ENCODE data around the gene RSPH6A.

DNA sequence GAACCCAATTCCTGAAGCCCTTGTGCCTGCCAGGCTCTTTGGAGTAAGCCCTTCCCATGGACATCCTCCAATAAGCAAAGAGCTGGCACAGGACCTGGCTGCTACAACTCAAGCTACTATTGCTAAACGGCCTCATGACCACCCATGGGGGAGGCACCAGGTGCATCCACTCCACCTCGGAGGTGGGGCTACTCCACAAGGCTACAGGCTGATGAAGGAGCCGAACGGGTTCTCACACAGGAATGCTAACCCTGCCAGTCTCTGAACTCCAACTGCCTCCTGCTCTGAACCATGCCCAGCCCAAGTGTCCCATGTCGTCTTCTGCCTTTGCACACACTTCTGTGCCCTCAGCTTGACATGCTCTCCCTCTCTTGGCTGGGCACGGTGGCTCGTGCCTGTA, 37.9 kb upstream of the RSPH6A start:
- TF ChIP-seq CTCF (conservative IDR thresholded peaks at IDR 0.05; ENCODE audit: low read depth, low read length) (no peak), RAD21 (IDR thresholded peaks at IDR 0.05; ENCODE audit: low read length) (no peak)

Data from IMR-90 (cell line).